Measurements from ENCODE around the gene EPHB1. TPM values are rescaled to one million over a fixed set of nuclear protein-coding genes. Genes with fewer than 3 reads are reported as not detected.
"Not testable (repeated sequence)": the region's sequence is repeated elsewhere in the genome, so short reads cannot be mapped to it uniquely, and the experiment has no call there.

Gene EPHB1
- total RNA-seq, 5 donors from 2014 or later (not counting 1 experiment from before 2014, with no cell fraction given) = 0.28 to 0.72 (median 0.31) TPM; not detected in 1

DNA sequence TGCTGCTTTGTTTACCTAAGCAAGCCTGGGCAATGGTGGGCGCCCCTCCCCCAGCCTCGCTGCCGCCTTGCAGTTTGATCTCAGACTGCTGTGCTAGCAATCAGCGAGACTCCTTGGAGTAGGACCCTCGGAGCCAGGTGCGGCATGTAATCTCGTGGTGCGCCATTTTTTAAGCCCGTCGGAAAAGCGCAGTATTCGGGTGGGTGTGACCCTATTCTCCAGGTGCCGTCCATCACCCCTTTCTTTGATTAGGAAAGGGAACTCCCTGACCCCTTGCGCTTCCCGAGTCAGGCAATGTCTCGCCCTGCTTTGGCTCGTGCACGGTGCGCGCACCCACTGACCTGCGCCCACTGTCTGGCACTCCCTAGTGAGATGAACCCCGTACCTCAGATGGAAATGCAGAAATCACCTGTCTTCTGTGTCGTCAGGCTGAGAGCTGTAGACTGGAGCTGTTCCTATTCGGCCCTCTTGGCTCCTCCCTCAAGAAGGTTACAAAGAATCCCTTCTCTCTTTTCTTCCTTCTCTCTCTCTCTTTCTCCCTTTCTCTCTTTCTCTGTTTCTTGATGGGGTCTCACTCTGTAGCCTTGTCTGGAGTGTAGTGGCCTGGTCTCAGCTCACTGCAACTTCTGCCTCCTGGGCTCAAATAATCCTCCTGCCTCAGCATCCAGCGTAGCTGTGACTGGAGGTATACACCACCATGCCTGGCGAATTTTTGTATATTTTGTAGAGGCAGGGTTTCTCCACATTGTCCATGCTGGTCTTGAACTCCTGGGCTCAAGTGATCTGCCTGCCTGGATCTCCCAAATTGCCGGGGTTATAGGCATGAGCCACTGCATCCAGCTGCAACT lies 235.9 kb downstream of the EPHB1 start:
- H3K36me3 Mint-ChIP-seq; H3K4me3 Mint-ChIP-seq; H3K9me3 Mint-ChIP-seq; CTCF ChIA-PET; H3K4me1 Mint-ChIP-seq; H3K36me3 ChIP-seq (ENCODE audit: control insufficient read depth in 2 of 2, extremely low read depth in 1 of 2, insufficient read depth in 1 of 2, low read length in 1 of 2); H3K27me3 ChIP-seq (replicated peaks in 1 of 2; ENCODE audit: control insufficient read depth in 2 of 2, extremely low read depth in 1 of 2, insufficient read depth in 2 of 2, low read length in 1 of 2); H3K4me3 ChIP-seq (ENCODE audit: control insufficient read depth in 1 of 2, extremely low read depth in 1 of 2, low read length in 1 of 2); H3K4me1 ChIP-seq (ENCODE audit: control insufficient read depth in 1 of 2, extremely low read depth in 1 of 2, insufficient read depth in 2 of 2, low read length in 2 of 2); H3K9me3 ChIP-seq; DNase-seq; H3K27ac ChIP-seq (ENCODE audit: low read length); ATAC-seq (replicated peaks in 1 of 4); POLR2A ChIA-PET; H3K27ac Mint-ChIP-seq: not testable (repeated sequence)
- H3K27me3 Mint-ChIP-seq = peaks cover 17 to 24% of the 10 kb centered on the region in 2 donors
- WGBS (ENCODE audit: insufficient coverage) = 41% methylated on average over 12 of the region's 27 CpGs

DNA sequence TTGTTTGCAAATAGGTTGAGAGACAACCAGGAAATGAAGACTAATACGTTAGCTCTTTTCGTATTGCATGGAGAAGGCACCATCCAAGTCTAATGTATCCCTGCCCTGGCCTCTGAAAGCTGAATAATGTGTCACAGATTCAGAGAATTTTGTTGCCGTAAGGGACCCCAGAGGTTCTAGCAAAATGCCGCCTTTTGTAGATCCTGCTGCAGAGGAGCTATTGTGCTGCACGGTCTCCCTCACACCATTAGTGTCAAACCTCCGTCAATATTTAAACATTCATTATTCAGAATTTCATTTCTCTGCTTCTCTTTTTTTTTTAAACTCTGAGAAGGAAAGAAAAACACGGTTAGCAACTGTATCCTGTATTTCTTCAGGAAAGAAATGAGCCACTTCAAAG lies 238.7 kb downstream of the EPHB1 start:
- Mint-ChIP-seq H3K4me1 (no peaks in the 10 kb centered on the region), H3K9me3 (no peaks in the 10 kb centered on the region)
- 83% methylated on average over 3 of the region's 7 CpGs for WGBS (ENCODE audit: insufficient coverage)

DNA sequence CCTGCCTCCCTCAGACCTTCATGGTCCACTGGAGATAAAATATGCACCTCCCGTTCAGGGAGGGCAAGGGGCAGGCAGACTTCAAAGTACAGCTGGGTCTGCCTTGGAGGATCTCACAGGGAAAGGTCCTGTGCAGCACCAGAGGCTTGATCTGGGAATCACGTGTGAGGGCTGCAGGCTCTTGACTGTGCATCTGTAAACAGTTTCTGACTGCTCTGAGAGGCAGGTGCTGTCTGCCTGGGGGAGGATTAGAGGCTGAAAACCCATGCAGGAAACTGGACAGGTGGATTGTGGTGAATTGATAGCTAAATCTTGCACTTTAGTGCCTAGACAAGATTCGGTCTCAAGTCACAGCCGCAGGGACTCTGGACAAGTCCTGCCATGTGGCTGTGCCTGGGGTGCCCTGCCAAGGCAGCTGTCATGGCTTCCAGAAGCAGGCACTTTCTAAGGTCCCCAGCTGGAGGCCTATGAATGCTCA lies 239.3 kb downstream of the EPHB1 start:
- Mint-ChIP-seq H3K4me3 (no peak overlapping the region), H3K9me3 (no peaks in the 10 kb centered on the region), H3K27ac (no peak overlapping the region), H3K27me3 (peaks cover 19 to 24% of the 10 kb centered on the region in 2 donors), H3K36me3 (no peaks in the 10 kb centered on the region), H3K4me1 (no peaks in the 10 kb centered on the region)
- ATAC-seq (replicated peaks in 1 of 4) = no peak
- H3K27me3 ChIP-seq (replicated peaks in 1 of 2; ENCODE audit: control insufficient read depth in 2 of 2, extremely low read depth in 1 of 2, insufficient read depth in 2 of 2, low read length in 1 of 2) = peaks cover 0 to 12% of the 10 kb centered on the region in 2 experiments
- no peak overlapping the region for H3K27ac ChIP-seq (ENCODE audit: low read length)
- 65% methylated on average over 4 of the region's 4 CpGs for WGBS (ENCODE audit: insufficient coverage)
- no peaks in the 10 kb centered on the region for H3K4me1 ChIP-seq (ENCODE audit: control insufficient read depth in 1 of 2, extremely low read depth in 1 of 2, insufficient read depth in 2 of 2, low read length in 2 of 2)
- POLR2A ChIA-PET = no interaction called here
- CTCF ChIA-PET = no interaction called here
- no peaks in the 10 kb centered on the region for H3K9me3 ChIP-seq
- H3K4me3 ChIP-seq (ENCODE audit: control insufficient read depth in 1 of 2, extremely low read depth in 1 of 2, low read length in 1 of 2) = no peak overlapping the region
- no peaks in the 10 kb centered on the region for H3K36me3 ChIP-seq (ENCODE audit: control insufficient read depth in 2 of 2, extremely low read depth in 1 of 2, insufficient read depth in 1 of 2, low read length in 1 of 2)
- DNase-seq = no peak

More for the DNA sequence above, 238.7 kb downstream of the EPHB1 start:
- peaks cover 0 to 12% of the 10 kb centered on the region in 2 experiments for H3K27me3 ChIP-seq (replicated peaks in 1 of 2; ENCODE audit: control insufficient read depth in 2 of 2, extremely low read depth in 1 of 2, insufficient read depth in 2 of 2, low read length in 1 of 2)
- no peaks in the 10 kb centered on the region for H3K36me3 ChIP-seq (ENCODE audit: control insufficient read depth in 2 of 2, extremely low read depth in 1 of 2, insufficient read depth in 1 of 2, low read length in 1 of 2)
- no peak overlapping the region for H3K4me3 Mint-ChIP-seq
- H3K27me3 Mint-ChIP-seq = peaks cover 19 to 24% of the 10 kb centered on the region in 2 donors
- no peak overlapping the region for H3K27ac ChIP-seq (ENCODE audit: low read length)
- DNase-seq = no peak
- H3K9me3 ChIP-seq = no peaks in the 10 kb centered on the region
- H3K27ac Mint-ChIP-seq = no peak overlapping the region
- H3K4me3 ChIP-seq (ENCODE audit: control insufficient read depth in 1 of 2, extremely low read depth in 1 of 2, low read length in 1 of 2) = no peak overlapping the region
- POLR2A ChIA-PET = interaction anchor here in 1 of 2 donors (0.7 kb wide), 1 partner anchor 15 kb away, joined by 3 read pairs; no protein-coding TSS in a partner anchor
- no peaks in the 10 kb centered on the region for H3K4me1 ChIP-seq (ENCODE audit: control insufficient read depth in 1 of 2, extremely low read depth in 1 of 2, insufficient read depth in 2 of 2, low read length in 2 of 2)
- CTCF ChIA-PET = no interaction called here
- ATAC-seq (replicated peaks in 1 of 4) = no peak
- no peaks in the 10 kb centered on the region for H3K36me3 Mint-ChIP-seq

DNA sequence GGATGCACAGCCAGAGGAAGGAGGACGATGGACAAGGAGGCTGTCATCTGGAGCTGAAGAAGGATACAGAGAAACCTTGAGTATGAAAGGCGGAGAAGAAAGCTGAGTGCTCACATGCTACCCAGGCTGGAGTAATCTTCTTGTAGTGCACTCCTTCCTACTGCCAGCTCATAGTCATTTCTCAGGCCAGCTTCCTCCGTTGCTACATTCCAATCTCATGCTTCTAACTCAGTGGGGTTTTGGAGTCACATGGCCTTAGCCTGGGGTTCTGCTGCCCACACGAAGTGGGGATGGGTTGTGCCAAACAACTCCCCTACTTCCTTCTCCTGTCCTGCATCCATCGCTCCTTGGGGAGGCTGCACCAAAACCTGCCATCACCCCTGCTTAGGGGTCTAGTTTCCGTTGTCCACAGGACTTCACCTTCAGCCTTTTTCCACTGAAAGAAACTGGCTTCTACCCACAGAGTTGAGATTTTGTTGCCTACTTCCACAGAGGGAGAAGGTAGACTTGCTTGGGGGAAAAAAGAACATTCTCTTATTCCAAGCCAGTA lies 239.9 kb downstream of the EPHB1 start:
- H3K4me1 ChIP-seq (ENCODE audit: control insufficient read depth in 1 of 2, extremely low read depth in 1 of 2, insufficient read depth in 2 of 2, low read length in 2 of 2) = no peaks in the 10 kb centered on the region
- Mint-ChIP-seq H3K27ac (no peak overlapping the region), H3K27me3 (peaks cover 19 to 24% of the 10 kb centered on the region in 2 donors), H3K4me3 (no peak overlapping the region), H3K4me1 (no peaks in the 10 kb centered on the region), H3K36me3 (no peaks in the 10 kb centered on the region), H3K9me3 (no peaks in the 10 kb centered on the region)
- CTCF ChIA-PET = no interaction called here
- H3K9me3 ChIP-seq = no peaks in the 10 kb centered on the region
- ATAC-seq (replicated peaks in 1 of 4) (no peak), DNase-seq (no peak)
- H3K4me3 ChIP-seq (ENCODE audit: control insufficient read depth in 1 of 2, extremely low read depth in 1 of 2, low read length in 1 of 2) = no peak overlapping the region
- POLR2A ChIA-PET = no interaction called here
- peaks cover 0 to 12% of the 10 kb centered on the region in 2 experiments for H3K27me3 ChIP-seq (replicated peaks in 1 of 2; ENCODE audit: control insufficient read depth in 2 of 2, extremely low read depth in 1 of 2, insufficient read depth in 2 of 2, low read length in 1 of 2)
- 80% methylated on average over 1 of the region's 6 CpGs for WGBS (ENCODE audit: insufficient coverage)
- no peak overlapping the region for H3K27ac ChIP-seq (ENCODE audit: low read length)
- H3K36me3 ChIP-seq (ENCODE audit: control insufficient read depth in 2 of 2, extremely low read depth in 1 of 2, insufficient read depth in 1 of 2, low read length in 1 of 2) = no peaks in the 10 kb centered on the region

GRCh38 chr3:135038186-135038585 lies 243.1 kb downstream of the EPHB1 start:
- POLR2A ChIA-PET = no interaction called here
- ATAC-seq (replicated peaks in 1 of 4) (no peak), DNase-seq (no peak)
- H3K36me3 Mint-ChIP-seq = no peaks in the 10 kb centered on the region
- H3K4me3 ChIP-seq (ENCODE audit: control insufficient read depth in 1 of 2, extremely low read depth in 1 of 2, low read length in 1 of 2) = no peak overlapping the region
- no peak overlapping the region for H3K4me3 Mint-ChIP-seq
- H3K27ac Mint-ChIP-seq = no peak overlapping the region
- H3K9me3 ChIP-seq = no peaks in the 10 kb centered on the region
- peaks cover 4 to 7% of the 10 kb centered on the region in 2 donors for H3K27me3 Mint-ChIP-seq
- peaks cover 0 to 13% of the 10 kb centered on the region in 2 experiments for H3K27me3 ChIP-seq (replicated peaks in 1 of 2; ENCODE audit: control insufficient read depth in 2 of 2, extremely low read depth in 1 of 2, insufficient read depth in 2 of 2, low read length in 1 of 2)
- H3K4me1 Mint-ChIP-seq = no peaks in the 10 kb centered on the region
- H3K27ac ChIP-seq (ENCODE audit: low read length) = no peak overlapping the region
- WGBS (ENCODE audit: insufficient coverage) = 85% methylated on average over 3 of the region's 5 CpGs
- no peaks in the 10 kb centered on the region for H3K36me3 ChIP-seq (ENCODE audit: control insufficient read depth in 2 of 2, extremely low read depth in 1 of 2, insufficient read depth in 1 of 2, low read length in 1 of 2)
- no peaks in the 10 kb centered on the region for H3K9me3 Mint-ChIP-seq
- CTCF ChIA-PET = no interaction called here
- no peaks in the 10 kb centered on the region for H3K4me1 ChIP-seq (ENCODE audit: control insufficient read depth in 1 of 2, extremely low read depth in 1 of 2, insufficient read depth in 2 of 2, low read length in 2 of 2)

DNA sequence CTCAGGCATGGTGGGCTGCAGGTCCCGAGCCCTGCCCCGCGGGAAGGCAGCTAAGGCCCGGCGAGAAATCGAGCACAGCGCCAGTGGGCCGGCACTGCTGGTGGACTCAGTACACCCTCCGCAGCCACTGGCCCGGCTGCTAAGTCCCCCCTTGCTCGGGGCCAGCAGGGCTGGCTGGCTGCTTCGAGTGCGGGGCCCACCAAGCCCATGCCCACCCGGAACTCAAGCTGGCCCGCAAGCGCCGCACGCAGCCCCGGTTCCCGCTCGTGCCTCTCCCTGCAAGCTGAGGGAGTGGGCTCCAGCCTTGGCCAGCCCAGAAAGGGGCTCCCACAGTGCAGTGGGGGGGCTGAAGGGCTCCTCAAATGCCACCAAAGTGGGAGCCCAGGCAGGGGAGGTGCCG lies 244.5 kb downstream of the EPHB1 start:
- H3K27ac Mint-ChIP-seq; H3K4me1 Mint-ChIP-seq; ATAC-seq (replicated peaks in 1 of 4); POLR2A ChIA-PET; H3K4me1 ChIP-seq (ENCODE audit: control insufficient read depth in 1 of 2, extremely low read depth in 1 of 2, insufficient read depth in 2 of 2, low read length in 2 of 2); H3K36me3 Mint-ChIP-seq; H3K27ac ChIP-seq (ENCODE audit: low read length); H3K9me3 Mint-ChIP-seq; H3K27me3 Mint-ChIP-seq; H3K4me3 Mint-ChIP-seq; CTCF ChIA-PET; DNase-seq; H3K9me3 ChIP-seq; H3K4me3 ChIP-seq (ENCODE audit: control insufficient read depth in 1 of 2, extremely low read depth in 1 of 2, low read length in 1 of 2); H3K27me3 ChIP-seq (replicated peaks in 1 of 2; ENCODE audit: control insufficient read depth in 2 of 2, extremely low read depth in 1 of 2, insufficient read depth in 2 of 2, low read length in 1 of 2); H3K36me3 ChIP-seq (ENCODE audit: control insufficient read depth in 2 of 2, extremely low read depth in 1 of 2, insufficient read depth in 1 of 2, low read length in 1 of 2): not testable (repeated sequence)
- whole genome bisulfite sequencing (ENCODE audit: insufficient coverage) = 88% methylated on average over 14 of the region's 22 CpGs

Data from T-cell (primary cell).